OCI-LY1 (cell line): ENCODE measurements around the gene TNFRSF14.

Experiments used
- H2AFZ ChIP-seq: fragments of 200-600 bp; sonication (generic), shearing (Covaris generic); 2 replicates; pipeline ENCODE4 v1.6.0; 2014; ENCODE audit warnings: antibody characterized with exemption, mild to moderate bottlenecking, low read length
- H3F3A ChIP-seq: fragments of 200-600 bp; sonication (generic), shearing (Covaris generic); 2 replicates; pipeline ENCODE4 v1.6.0; 2014; ENCODE audit warnings: mild to moderate bottlenecking, antibody characterized with exemption, low read length, moderate library complexity; ENCODE audit not compliant: insufficient read depth
- H3K27ac ChIP-seq: fragments of 200-600 bp; sonication (generic); 2 replicates; pipeline ENCODE4 v1.5.1; 2014; ENCODE audit warnings: low read length, mixed run types, mild to moderate bottlenecking, low read depth; ENCODE audit not compliant: poor library complexity, severe bottlenecking
- H3K27me3 ChIP-seq: fragments of 200-600 bp; sonication (generic); 2 replicates; pipeline ENCODE4 v1.6.0; 2014; ENCODE audit warnings: antibody characterized with exemption, mild to moderate bottlenecking, low read length, moderate library complexity; ENCODE audit not compliant: insufficient read depth
- H3K36me3 ChIP-seq: fragments of 200-600 bp; sonication (generic); 2 replicates; pipeline ENCODE4 v1.6.1; 2014; ENCODE audit warnings: mild to moderate bottlenecking, antibody characterized with exemption, low read length, moderate library complexity, mixed read lengths; ENCODE audit not compliant: insufficient read depth
- H3K4me1 ChIP-seq: fragments of 200-600 bp; sonication (generic); 2 replicates; pipeline ENCODE4 v1.5.1; 2014; ENCODE audit warnings: mild to moderate bottlenecking, low read length, moderate library complexity; ENCODE audit not compliant: insufficient read depth, severe bottlenecking
- H3K4me2 ChIP-seq: fragments of 200-600 bp; sonication (generic), shearing (Covaris generic); 2 replicates; pipeline ENCODE4 v1.6.1; 2014; ENCODE audit warnings: low read length
- H3K4me3 ChIP-seq: fragments of 200-600 bp; sonication (generic); 2 replicates; pipeline ENCODE4 v1.5.1; 2014; ENCODE audit warnings: low read length, low read depth, mild to moderate bottlenecking, mixed read lengths; ENCODE audit not compliant: poor library complexity, severe bottlenecking
- H3K79me2 ChIP-seq: fragments of 200-600 bp; shearing (Covaris generic); 2 replicates; pipeline ENCODE4 v1.6.1; 2016; ENCODE audit warnings: mixed run types, low read length, mixed read lengths; ENCODE audit not compliant: insufficient read depth
- H3K9ac ChIP-seq: fragments of 200-600 bp; sonication (generic), shearing (Covaris generic); 2 replicates; pipeline ENCODE4 v1.6.1; 2014; ENCODE audit warnings: mild to moderate bottlenecking, low read length, mixed read lengths
- H3K9me2 ChIP-seq: fragments of 200-600 bp; sonication (generic), shearing (Covaris generic); 2 replicates; pipeline ENCODE4 v1.6.1; 2014; ENCODE audit warnings: low read depth, mild to moderate bottlenecking, low read length, mixed read lengths
- H3K9me3 ChIP-seq: fragments of 200-600 bp; shearing (Covaris generic); 2 replicates; pipeline ENCODE4 v1.6.1; 2014; ENCODE audit warnings: low read length, mixed read lengths
- H4K20me1 ChIP-seq: fragments of 200-600 bp; sonication (generic), shearing (Covaris generic); 2 replicates; pipeline ENCODE4 v1.6.0; 2016; ENCODE audit warnings: mild to moderate bottlenecking, low read length; ENCODE audit not compliant: insufficient read depth
- EZH2 ChIP-seq: fragments of 200-600 bp; sonication (generic), shearing (Covaris generic); IDR thresholded peaks from 2 replicates; pipeline ENCODE4 v1.8.0; 2017; ENCODE audit warnings: borderline replicate concordance, mixed run types, mild to moderate bottlenecking, antibody characterized with exemption, low read length, moderate library complexity, mixed read lengths
- TF ChIP-seq, protein P1 (sequence below): fragments of 200-600 bp; sonication (generic), shearing (Covaris generic); IDR thresholded peaks from 2 replicates; pipeline ENCODE4 v1.5.1; 2017; ENCODE audit warnings: mild to moderate bottlenecking, antibody characterized with exemption, low read length, moderate library complexity, mixed read lengths

The TNFRSF14 gene

GRCh38 chr1:2516946-2517345 is 39.2 kb upstream of the TNFRSF14 start:
- Histone ChIP-seq H3K79me2 (no peaks in the 10 kb centered on the region), H3F3A (no peaks in the 10 kb centered on the region), H3K36me3 (peaks cover 88% of the 10 kb centered on the region), H3K4me1 (no peaks in the 10 kb centered on the region), H3K4me3 (no peak overlapping the region), H3K4me2 (no peak overlapping the region), H3K9me3 (no peaks in the 10 kb centered on the region), H3K9me2 (no peaks in the 10 kb centered on the region), H2AFZ (no peak overlapping the region), H3K27me3 (no peaks in the 10 kb centered on the region), H3K9ac (no peak overlapping the region), H4K20me1 (no peaks in the 10 kb centered on the region), H3K27ac (no peak overlapping the region)
- TF ChIP-seq, protein P1, sequence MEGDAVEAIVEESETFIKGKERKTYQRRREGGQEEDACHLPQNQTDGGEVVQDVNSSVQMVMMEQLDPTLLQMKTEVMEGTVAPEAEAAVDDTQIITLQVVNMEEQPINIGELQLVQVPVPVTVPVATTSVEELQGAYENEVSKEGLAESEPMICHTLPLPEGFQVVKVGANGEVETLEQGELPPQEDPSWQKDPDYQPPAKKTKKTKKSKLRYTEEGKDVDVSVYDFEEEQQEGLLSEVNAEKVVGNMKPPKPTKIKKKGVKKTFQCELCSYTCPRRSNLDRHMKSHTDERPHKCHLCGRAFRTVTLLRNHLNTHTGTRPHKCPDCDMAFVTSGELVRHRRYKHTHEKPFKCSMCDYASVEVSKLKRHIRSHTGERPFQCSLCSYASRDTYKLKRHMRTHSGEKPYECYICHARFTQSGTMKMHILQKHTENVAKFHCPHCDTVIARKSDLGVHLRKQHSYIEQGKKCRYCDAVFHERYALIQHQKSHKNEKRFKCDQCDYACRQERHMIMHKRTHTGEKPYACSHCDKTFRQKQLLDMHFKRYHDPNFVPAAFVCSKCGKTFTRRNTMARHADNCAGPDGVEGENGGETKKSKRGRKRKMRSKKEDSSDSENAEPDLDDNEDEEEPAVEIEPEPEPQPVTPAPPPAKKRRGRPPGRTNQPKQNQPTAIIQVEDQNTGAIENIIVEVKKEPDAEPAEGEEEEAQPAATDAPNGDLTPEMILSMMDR: no peak
- no peak for TF ChIP-seq EZH2

- Histone ChIP-seq H3K4me3 (no peak overlapping the region), H3K9me3 (no peaks in the 10 kb centered on the region), H3K27me3 (no peaks in the 10 kb centered on the region), H3K27ac (no peak overlapping the region), H3K36me3 (peaks cover 82% of the 10 kb centered on the region), H3F3A (no peaks in the 10 kb centered on the region), H3K4me1 (no peaks in the 10 kb centered on the region), H3K79me2 (peaks cover 5% of the 10 kb centered on the region), H3K4me2 (no peak overlapping the region), H4K20me1 (no peaks in the 10 kb centered on the region), H2AFZ (no peak overlapping the region), H3K9me2 (no peaks in the 10 kb centered on the region), H3K9ac (no peak overlapping the region)
- no peak for TF ChIP-seq EZH2
- TF ChIP-seq, protein P1: no peak
These were observed 38.2 kb upstream of the TNFRSF14 start for GRCh38 chr1:2517966-2518365.

- Histone ChIP-seq H3K4me3 (no peak overlapping the region), H3K4me2 (no peak overlapping the region), H3K9me2 (no peaks in the 10 kb centered on the region), H3K4me1 (no peaks in the 10 kb centered on the region), H2AFZ (no peak overlapping the region), H3K9ac (no peak overlapping the region), H3K9me3 (no peaks in the 10 kb centered on the region), H3K27me3 (no peaks in the 10 kb centered on the region), H4K20me1 (no peaks in the 10 kb centered on the region), H3K79me2 (peaks cover 10% of the 10 kb centered on the region), H3F3A (no peaks in the 10 kb centered on the region), H3K27ac (no peak overlapping the region), H3K36me3 (peaks cover 79% of the 10 kb centered on the region)
- TF ChIP-seq, protein P1: no peak
- no peak for TF ChIP-seq EZH2
These were observed 37.6 kb upstream of the TNFRSF14 start for GRCh38 chr1:2518528-2518927.
